ENCODE data around the gene SRPK2.

GRCh38 chr7:105278565-105278964 is 110.2 kb downstream of the SRPK2 start:
- no peak for TF ChIP-seq POLR2A (IDR thresholded peaks at IDR 0.05; ENCODE audit: low read depth, low read length)
- no peak for TF ChIP-seq POLR2AphosphoS5 (IDR thresholded peaks at IDR 0.05; ENCODE audit: low read depth, low read length)
- TF ChIP-seq TAF1 (IDR thresholded peaks at IDR 0.05; ENCODE audit: low read depth, low read length): no peak
- TF ChIP-seq SPI1 (IDR thresholded peaks at IDR 0.05; ENCODE audit: low read depth, low read length): no peak
